Stomach (tissue), 9 donors: ENCODE measurements around the gene TBC1D10A. TPM values are rescaled to one million over a fixed set of nuclear protein-coding genes. Genes with fewer than 3 reads are reported as not detected.

Experiments used
- DNase-seq, 2 donors: peaks; one replicate each; pipeline versions ENCODE4 v3.0.0 to v3.0.0-alpha.2; 2013 to 2019
- H3K27ac ChIP-seq, 5 donors: fragments of 200-600 bp in 4 of 5; sonication (generic) in 4 of 5; one replicate each; pipeline ENCODE4 v1.5.1; 2013 to 2019; ENCODE audit warnings: mild to moderate bottlenecking in 1 of 5, moderate library complexity in 1 of 5
- H3K27me3 ChIP-seq, 3 donors: fragments of 200-600 bp; sonication (generic); one replicate each; pipeline ENCODE4 v1.5.1; 2017 to 2019; ENCODE audit warnings: mixed run types in 1 of 3
- H3K36me3 ChIP-seq, 4 donors: fragments of 200-600 bp; sonication (generic); 1 replicate in 3 of 4; 2 replicates in 1 of 4; pipeline ENCODE4 v1.5.1; 2016 to 2019
- H3K4me1 ChIP-seq, 4 donors: fragments of 200-600 bp; sonication (generic); one replicate each; pipeline ENCODE4 v1.5.1; 2016 to 2019
- H3K4me3 ChIP-seq, 4 donors: fragments of 200-600 bp; sonication (generic) in 3 of 4; one replicate each; pipeline ENCODE4 v1.5.1; 2016 to 2019; ENCODE audit warnings: mild to moderate bottlenecking in 1 of 4
- H3K9me3 ChIP-seq, 4 donors: fragments of 200-600 bp; sonication (generic); one replicate each; pipeline ENCODE4 v1.5.1; 2016 to 2019
- CTCF ChIP-seq, 7 experiments: fragments of 450-650 bp in 4 of 7; fragments of 200-600 bp in 3 of 7; sonication (generic) in 3 of 7; IDR thresholded peaks; one replicate each; pipeline ENCODE4 v1.5.1; 2016 to 2019; ENCODE audit warnings: antibody characterized with exemption in 7 of 7, control low read depth in 2 of 7, mild to moderate bottlenecking in 1 of 7
- EP300 ChIP-seq: sonication (generic); formaldehyde crosslinking; IDR thresholded peaks from one replicate; pipeline ENCODE4 v1.6.1; 2017; ENCODE audit warnings: antibody characterized with exemption
- POLR2A ChIP-seq, 4 donors: fragments of 450-650 bp; IDR thresholded peaks; one replicate each; pipeline ENCODE4 v1.6.1; 2016; ENCODE audit warnings: antibody characterized with exemption in 4 of 4, control low read depth in 2 of 4, mild to moderate bottlenecking in 1 of 4, moderate library complexity in 1 of 4
- POLR2AphosphoS5 ChIP-seq, 3 donors: sonication (generic); formaldehyde crosslinking; IDR thresholded peaks; one replicate each; pipeline ENCODE4 v1.6.1; 2016; ENCODE audit warnings: antibody characterized with exemption in 3 of 3
- WGBS, 5 donors: extraction: QIAGEN DNeasy Blood & Tissue Kit in 3 of 5; methylation state at CpG; one replicate each; pipeline versions ENCODE4 v1.1.5 to v1.1.7; 2013 to 2018; 5-methylcytosine and 5-hydroxymethylcytosine counted together
- intact Hi-C: fragments of 100-400 bp; cut with DNase I; formaldehyde crosslinking; loops from one replicate; pipeline ENCODE4 v1.15.1; 2023; ENCODE audit warnings: low total_unique reads
- polyA plus RNA-seq, 3 donors: library from polyadenylated mRNA; stranded (reverse); fragments of 200-250 nt; gene quantifications; one replicate each; pipeline ENCODE4 v1.2.3, GENCODE V29; 2013
- total RNA-seq, 5 donors: library from RNA; depleted of rRNA; stranded (reverse); fragments of >200 nt; gene quantifications; one replicate each; pipeline versions ENCODE4 v1.1.0 to v1.2.3, GENCODE V29; 2014 to 2016
- donor health status: healthy with polysubstance abuse.
- donor health status: Bipolar disorder and iron deficiency.
- donor health status: healthy.

The TBC1D10A gene
- total and polyA plus RNA-seq, 8 donors, result 2.2 to 24.5 (median 18.0) TPM

GRCh38 chr22:30332994-30333706 lies 6.4 kb upstream of the TBC1D10A start:
- 66 to 97% (median 75%) methylated on average over 2 of the region's 2 CpGs for WGBS, 5 donors
- peak in 1 of 2 donors; percentile 24 for DNase-seq

GRCh38 chr22:30332551-30332950 lies 5.8 kb upstream of the TBC1D10A start:
- Histone ChIP-seq H3K4me1 (peaks cover 5 to 40% (median 21%) of the 10 kb centered on the region in 4 donors), H3K9me3 (no peaks in the 10 kb centered on the region), H3K4me3 (no peak overlapping the region), H3K27me3 (no peaks in the 10 kb centered on the region), H3K36me3 (peaks cover 58 to 79% (median 75%) of the 10 kb centered on the region in 4 donors), H3K27ac (peak overlapping the region in 2 of 5 donors; percentile 20 to 67)
- no peak for TF ChIP-seq EP300
- TF ChIP-seq POLR2AphosphoS5 (IDR thresholded peaks at IDR 0.05), result no peak
- TF ChIP-seq CTCF (IDR thresholded peaks at IDR 0.05), result no peak
- no peak for TF ChIP-seq POLR2A (IDR thresholded peaks at IDR 0.05)
- WGBS, 5 donors, result 60 to 85% (median 81%) methylated on average over 1 to 5 of the region's 5 CpGs
- intact Hi-C loops, result no loop called here
- DNase-seq, result no peak

More at GRCh38 chr22:30332994-30333706, 6.4 kb upstream of the TBC1D10A start:
- Histone ChIP-seq H3K27ac (peak overlapping the region in 3 of 5 donors; percentile 20 to 67 (median 32)), H3K4me3 (no peak overlapping the region), H3K27me3 (no peaks in the 10 kb centered on the region), H3K9me3 (no peaks in the 10 kb centered on the region), H3K4me1 (peaks cover 0 to 34% (median 15%) of the 10 kb centered on the region in 4 donors), H3K36me3 (peaks cover 64 to 85% (median 81%) of the 10 kb centered on the region in 4 donors)
- no peak for TF ChIP-seq POLR2AphosphoS5 (IDR thresholded peaks at IDR 0.05)
- no peak for TF ChIP-seq POLR2A (IDR thresholded peaks at IDR 0.05)
- intact Hi-C loops, result no loop called here

- intact Hi-C loops, result no loop called here
- H3K4me3 ChIP-seq, result no peak overlapping the region
- peaks cover 35 to 51% (median 44%) of the 10 kb centered on the region in 4 donors for H3K4me1 ChIP-seq
- WGBS, 5 donors, result 68 to 96% (median 83%) methylated on average over 3 of the region's 3 CpGs
- H3K36me3 ChIP-seq, result peaks cover 18 to 39% (median 35%) of the 10 kb centered on the region in 4 donors
- H3K27ac ChIP-seq, result peak overlapping the region in 2 of 5 donors; percentile 2 to 91
- DNase-seq, result no peak
- H3K9me3 ChIP-seq, result no peaks in the 10 kb centered on the region
- H3K27me3 ChIP-seq, result no peaks in the 10 kb centered on the region
- no peak for TF ChIP-seq EP300
- no peak for TF ChIP-seq POLR2A (IDR thresholded peaks at IDR 0.05)
These were observed 1.8 kb upstream of the TBC1D10A start for GRCh38 chr22:30328466-30329049.

- WGBS, 5 donors, result 37 to 72% (median 51%) methylated on average over 5 of the region's 5 CpGs
- intact Hi-C loops, result no loop called here
- TF ChIP-seq CTCF (IDR thresholded peaks at IDR 0.05) (peak in 1 of 7 experiments; percentile 35), POLR2AphosphoS5 (IDR thresholded peaks at IDR 0.05) (no peak)
- Histone ChIP-seq H3K9me3 (no peaks in the 10 kb centered on the region), H3K27me3 (no peaks in the 10 kb centered on the region), H3K4me1 (peaks cover 35 to 53% (median 47%) of the 10 kb centered on the region in 4 donors), H3K27ac (peak overlapping the region; percentile 83 to 94 (median 91)), H3K36me3 (peaks cover 11 to 33% (median 29%) of the 10 kb centered on the region in 4 donors), H3K4me3 (no peak overlapping the region)
- peak in 1 of 2 donors; percentile 65 for DNase-seq
These were observed 1.2 kb upstream of the TBC1D10A start for GRCh38 chr22:30327864-30328345.

GRCh38 chr22:30326255-30326705 lies 461 bp downstream of the TBC1D10A start:
- H3K4me3 ChIP-seq, result peak overlapping the region; percentile 96 to 98 (median 96)
- DNase-seq, result peak; percentile 53 to 67
- H3K27me3 ChIP-seq, result no peaks in the 10 kb centered on the region
- H3K27ac ChIP-seq, result peak overlapping the region; percentile 90 to 94 (median 92)
- intact Hi-C loops, result no loop called here
- H3K36me3 ChIP-seq, result peaks cover 4 to 20% (median 14%) of the 10 kb centered on the region in 4 donors
- peaks cover 40 to 68% (median 61%) of the 10 kb centered on the region in 4 donors for H3K4me1 ChIP-seq
- H3K9me3 ChIP-seq, result no peaks in the 10 kb centered on the region
- no peak for TF ChIP-seq POLR2A (IDR thresholded peaks at IDR 0.05)
- no peak for TF ChIP-seq EP300
- TF ChIP-seq POLR2AphosphoS5 (IDR thresholded peaks at IDR 0.05), result no peak
- WGBS, 5 donors, result 0 to 2% (median 1%) methylated on average over 5 to 34 of the region's 34 CpGs
